ENCODE results near the gene MAP2. TPM values are rescaled to one million over a fixed set of nuclear protein-coding genes. Genes with fewer than 3 reads are reported as not detected.
"Not testable (repeated sequence)": the region's sequence is repeated elsewhere in the genome, so short reads cannot be mapped to it uniquely, and the experiment has no call there.

The MAP2 gene
- total RNA-seq, 2 experiments from 2014 or later, result not detected

- Mint-ChIP-seq H3K36me3 (ENCODE audit: low read depth) (no peaks in the 10 kb centered on the region), H3K9me3 (ENCODE audit: insufficient read depth) (no peaks in the 10 kb centered on the region), H3K27ac (no peak overlapping the region), H3K4me1 (ENCODE audit: low read depth) (no peaks in the 10 kb centered on the region), H3K4me3 (no peak overlapping the region), H3K27me3 (ENCODE audit: low read depth) (no peaks in the 10 kb centered on the region)
- DNase-seq, result no peak
- ChIA-PET CTCF (no interaction called here), POLR2A (no interaction called here)
- no peak for ATAC-seq
These were observed 45.0 kb downstream of the MAP2 start for GRCh38 chr2:209468846-209469245.

- ChIA-PET POLR2A (no interaction called here), CTCF (no interaction called here)
- H3K27me3 Mint-ChIP-seq (ENCODE audit: low read depth), result no peaks in the 10 kb centered on the region
- H3K27ac Mint-ChIP-seq, result no peak overlapping the region
- no peaks in the 10 kb centered on the region for H3K4me1 Mint-ChIP-seq (ENCODE audit: low read depth)
- DNase-seq, result no peak
- no peaks in the 10 kb centered on the region for H3K9me3 Mint-ChIP-seq (ENCODE audit: insufficient read depth)
- no peaks in the 10 kb centered on the region for H3K36me3 Mint-ChIP-seq (ENCODE audit: low read depth)
- no peak overlapping the region for H3K4me3 Mint-ChIP-seq
- ATAC-seq, result no peak
These were observed 45.6 kb downstream of the MAP2 start for GRCh38 chr2:209469481-209469880.

GRCh38 chr2:209470466-209470865 is 46.6 kb downstream of the MAP2 start:
- H3K9me3 Mint-ChIP-seq (ENCODE audit: insufficient read depth), result no peaks in the 10 kb centered on the region
- no peak overlapping the region for H3K27ac Mint-ChIP-seq
- no peaks in the 10 kb centered on the region for H3K4me1 Mint-ChIP-seq (ENCODE audit: low read depth)
- H3K36me3 Mint-ChIP-seq (ENCODE audit: low read depth), result no peaks in the 10 kb centered on the region
- H3K27me3 Mint-ChIP-seq (ENCODE audit: low read depth), result no peaks in the 10 kb centered on the region
- no peak overlapping the region for H3K4me3 Mint-ChIP-seq
- ATAC-seq, result no peak
- ChIA-PET CTCF (no interaction called here), POLR2A (no interaction called here)
- no peak for DNase-seq

- POLR2A ChIA-PET, result no interaction called here
- H3K4me1 Mint-ChIP-seq (ENCODE audit: low read depth), result no peaks in the 10 kb centered on the region
These were observed 47.2 kb downstream of the MAP2 start for GRCh38 chr2:209471037-209471436.

GRCh38 chr2:209472112-209472832 is 48.4 kb downstream of the MAP2 start:
- CTCF ChIA-PET, result no interaction called here
- Mint-ChIP-seq H3K36me3 (ENCODE audit: low read depth) (no peaks in the 10 kb centered on the region), H3K27ac (no peak overlapping the region), H3K27me3 (ENCODE audit: low read depth) (no peaks in the 10 kb centered on the region), H3K9me3 (ENCODE audit: insufficient read depth) (no peaks in the 10 kb centered on the region), H3K4me3 (no peak overlapping the region), H3K4me1 (ENCODE audit: low read depth) (no peaks in the 10 kb centered on the region)
- POLR2A ChIA-PET, result no interaction called here
- ATAC-seq (no peak), DNase-seq (no peak)

More at GRCh38 chr2:209471037-209471436, 47.2 kb downstream of the MAP2 start:
- CTCF ChIA-PET, result no interaction called here
- H3K27me3 Mint-ChIP-seq (ENCODE audit: low read depth), result no peaks in the 10 kb centered on the region
- no peak overlapping the region for H3K27ac Mint-ChIP-seq
- H3K4me3 Mint-ChIP-seq, result no peak overlapping the region
- DNase-seq (no peak), ATAC-seq (no peak)
- H3K9me3 Mint-ChIP-seq (ENCODE audit: insufficient read depth), result no peaks in the 10 kb centered on the region
- H3K36me3 Mint-ChIP-seq (ENCODE audit: low read depth), result no peaks in the 10 kb centered on the region

GRCh38 chr2:209472871-209473270 is 49.0 kb downstream of the MAP2 start:
- H3K4me3 Mint-ChIP-seq, result no peak overlapping the region
- POLR2A ChIA-PET, result no interaction called here
- no peaks in the 10 kb centered on the region for H3K36me3 Mint-ChIP-seq (ENCODE audit: low read depth)
- no peaks in the 10 kb centered on the region for H3K9me3 Mint-ChIP-seq (ENCODE audit: insufficient read depth)
- no peak overlapping the region for H3K27ac Mint-ChIP-seq
- CTCF ChIA-PET, result no interaction called here
- H3K4me1 Mint-ChIP-seq (ENCODE audit: low read depth), result no peaks in the 10 kb centered on the region
- ATAC-seq, result no peak
- H3K27me3 Mint-ChIP-seq (ENCODE audit: low read depth), result no peaks in the 10 kb centered on the region
- DNase-seq, result no peak

GRCh38 chr2:209473930-209474419 is 50.1 kb downstream of the MAP2 start:
- Mint-ChIP-seq H3K9me3 (ENCODE audit: insufficient read depth) (no peaks in the 10 kb centered on the region), H3K4me3 (no peak overlapping the region), H3K27me3 (ENCODE audit: low read depth) (no peaks in the 10 kb centered on the region), H3K36me3 (ENCODE audit: low read depth) (no peaks in the 10 kb centered on the region), H3K27ac (no peak overlapping the region), H3K4me1 (ENCODE audit: low read depth) (no peaks in the 10 kb centered on the region)
- CTCF ChIA-PET, result no interaction called here
- ATAC-seq, result no peak
- POLR2A ChIA-PET, result no interaction called here
- DNase-seq, result no peak

- H3K4me3 Mint-ChIP-seq, result no peak overlapping the region
- no peak overlapping the region for H3K27ac Mint-ChIP-seq
- no peaks in the 10 kb centered on the region for H3K4me1 Mint-ChIP-seq (ENCODE audit: low read depth)
- no peak for DNase-seq
- ATAC-seq, result no peak
- H3K36me3 Mint-ChIP-seq (ENCODE audit: low read depth), result no peaks in the 10 kb centered on the region
- H3K9me3 Mint-ChIP-seq (ENCODE audit: insufficient read depth), result no peaks in the 10 kb centered on the region
- ChIA-PET POLR2A (no interaction called here), CTCF (no interaction called here)
- no peaks in the 10 kb centered on the region for H3K27me3 Mint-ChIP-seq (ENCODE audit: low read depth)
These were observed 51.1 kb downstream of the MAP2 start for GRCh38 chr2:209474960-209475359.

GRCh38 chr2:209476367-209477208 is 52.7 kb downstream of the MAP2 start:
- POLR2A ChIA-PET, result no interaction called here
- no peak overlapping the region for H3K27ac Mint-ChIP-seq

GRCh38 chr2:209492296-209492695 is 68.4 kb downstream of the MAP2 start:
- H3K36me3 Mint-ChIP-seq (ENCODE audit: low read depth); H3K4me1 Mint-ChIP-seq (ENCODE audit: low read depth); H3K9me3 Mint-ChIP-seq (ENCODE audit: insufficient read depth); ATAC-seq; H3K4me3 Mint-ChIP-seq; CTCF ChIA-PET; POLR2A ChIA-PET; DNase-seq; H3K27me3 Mint-ChIP-seq (ENCODE audit: low read depth); H3K27ac Mint-ChIP-seq: not testable (repeated sequence)

More at GRCh38 chr2:209476367-209477208, 52.7 kb downstream of the MAP2 start:
- H3K36me3 Mint-ChIP-seq (ENCODE audit: low read depth), result no peaks in the 10 kb centered on the region
- no peak overlapping the region for H3K4me3 Mint-ChIP-seq
- no peaks in the 10 kb centered on the region for H3K9me3 Mint-ChIP-seq (ENCODE audit: insufficient read depth)
- H3K4me1 Mint-ChIP-seq (ENCODE audit: low read depth), result no peaks in the 10 kb centered on the region
- no peak for DNase-seq
- CTCF ChIA-PET, result no interaction called here
- ATAC-seq, result no peak
- H3K27me3 Mint-ChIP-seq (ENCODE audit: low read depth), result no peaks in the 10 kb centered on the region

GRCh38 chr2:209495068-209495620 is 71.3 kb downstream of the MAP2 start:
- DNase-seq; H3K36me3 Mint-ChIP-seq (ENCODE audit: low read depth); H3K27ac Mint-ChIP-seq; H3K4me1 Mint-ChIP-seq (ENCODE audit: low read depth); H3K4me3 Mint-ChIP-seq; H3K9me3 Mint-ChIP-seq (ENCODE audit: insufficient read depth); ATAC-seq; H3K27me3 Mint-ChIP-seq (ENCODE audit: low read depth); CTCF ChIA-PET; POLR2A ChIA-PET: not testable (repeated sequence)

- Mint-ChIP-seq H3K4me3 (no peak overlapping the region), H3K27me3 (ENCODE audit: low read depth) (no peaks in the 10 kb centered on the region), H3K9me3 (ENCODE audit: insufficient read depth) (no peaks in the 10 kb centered on the region), H3K36me3 (ENCODE audit: low read depth) (no peaks in the 10 kb centered on the region), H3K27ac (no peak overlapping the region), H3K4me1 (ENCODE audit: low read depth) (no peaks in the 10 kb centered on the region)
- DNase-seq (no peak), ATAC-seq (no peak)
- CTCF ChIA-PET, result no interaction called here
- POLR2A ChIA-PET, result no interaction called here
These were observed 72.2 kb downstream of the MAP2 start for GRCh38 chr2:209495855-209496585.

Measured in activated CD8-positive, alpha-beta T cell treated with anti-CD3 and anti-CD28 coated beads, Interleukin-2, amount 10 ng/mL, durations not matched to agents 7 days and 5 days (primary cell).